KBM-7 (cell line): ENCODE results near the gene PLEK.

Source experiments
- DNase-seq: peaks from one replicate; pipeline ENCODE4 v3.0.0-alpha.2; 2015
- in situ Hi-C: fragments of 300-500 bp; cut with MboI; formaldehyde crosslinking; loops from 2 replicates; pipeline ENCODE4 v1.14.3; 2020; ENCODE audit warnings: low sequenced_read_pairs, low pct_unique_long_range_greater_than_20kb, mixed read lengths

The PLEK gene

GRCh38 chr2:68351997-68352396 is 13.1 kb upstream of the PLEK start:
- DNase-seq = no peak
- in situ Hi-C loops = no loop called here

GRCh38 chr2:68352651-68353391 is 12.3 kb upstream of the PLEK start:
- no peak for DNase-seq
- in situ Hi-C loops = no loop called here

- DNase-seq = no peak
- in situ Hi-C loops = no loop called here
These were observed 8.4 kb upstream of the PLEK start for GRCh38 chr2:68356599-68357239.

- in situ Hi-C loops = no loop called here
- peak; percentile 53 for DNase-seq
These were observed 7.3 kb upstream of the PLEK start for GRCh38 chr2:68357605-68358337.

GRCh38 chr2:68359889-68360288 is 5.2 kb upstream of the PLEK start:
- in situ Hi-C loops = no loop called here
- DNase-seq = no peak

GRCh38 chr2:68362069-68362468 is 3.0 kb upstream of the PLEK start:
- in situ Hi-C loops = no loop called here
- peak; percentile 82 for DNase-seq

- peak; percentile 68 for DNase-seq
- in situ Hi-C loops = no loop called here
These were observed 2.3 kb upstream of the PLEK start for GRCh38 chr2:68362749-68363148.

GRCh38 chr2:68363721-68364120 is 1.4 kb upstream of the PLEK start:
- in situ Hi-C loops = no loop called here
- DNase-seq = no peak

- peak; percentile 26 for DNase-seq
- in situ Hi-C loops = no loop called here
These were observed 1.0 kb downstream of the PLEK start for GRCh38 chr2:68366083-68366560.

- DNase-seq = peak; percentile 81
- in situ Hi-C loops = no loop called here
These were observed 3.0 kb downstream of the PLEK start for GRCh38 chr2:68367953-68368653.

GRCh38 chr2:68368654-68369336 is 3.7 kb downstream of the PLEK start:
- in situ Hi-C loops = no loop called here

GRCh38 chr2:68369337-68369734 is 4.3 kb downstream of the PLEK start:
- no peak for DNase-seq
- in situ Hi-C loops = no loop called here

More at GRCh38 chr2:68368654-68369336, 3.7 kb downstream of the PLEK start:
- DNase-seq = peak; percentile 37

- in situ Hi-C loops = no loop called here
- no peak for DNase-seq
These were observed 6.1 kb downstream of the PLEK start for GRCh38 chr2:68371138-68371537.

GRCh38 chr2:68371581-68371980 is 6.5 kb downstream of the PLEK start:
- peak; percentile 22 for DNase-seq
- in situ Hi-C loops = no loop called here

GRCh38 chr2:68372485-68372884 is 7.4 kb downstream of the PLEK start:
- no peak for DNase-seq
- in situ Hi-C loops = no loop called here

GRCh38 chr2:68374184-68374583 is 9.1 kb downstream of the PLEK start:
- in situ Hi-C loops = no loop called here
- DNase-seq = no peak

GRCh38 chr2:68375582-68375981 is 10.5 kb downstream of the PLEK start:
- in situ Hi-C loops = no loop called here
- no peak for DNase-seq

GRCh38 chr2:68377137-68377780 is 12.2 kb downstream of the PLEK start:
- in situ Hi-C loops = no loop called here
- DNase-seq = peak; percentile 14
